Upper lobe of left lung (tissue), 6 donors: ENCODE measurements around the gene TMEM132C. TPM values are rescaled to one million over a fixed set of nuclear protein-coding genes. Genes with fewer than 3 reads are reported as not detected.

Experiments used
- ATAC-seq, 2 donors: fragments of 200-7000 bp; cut with Tn5 transposase; one replicate each; pipeline ENCODE4 v1.9.1; 2022; ENCODE audit warnings: mild to moderate bottlenecking in 2 of 2, moderate library complexity in 2 of 2; ENCODE audit not compliant: low FRiP score in 2 of 2
- DNase-seq, 2 donors: peaks; one replicate each; pipeline ENCODE4 v3.0.0-alpha.2; 2019 to 2020
- H3K27ac ChIP-seq, 4 donors: fragments of 200-600 bp; sonication (generic); one replicate each; pipeline ENCODE4 v1.5.1; 2016 to 2019
- H3K27me3 ChIP-seq, 4 donors: fragments of 200-600 bp; sonication (generic); one replicate each; pipeline ENCODE4 v1.5.1; 2017 to 2019
- H3K36me3 ChIP-seq, 4 donors: fragments of 200-600 bp; sonication (generic); one replicate each; pipeline ENCODE4 v1.5.1; 2016 to 2019
- H3K4me1 ChIP-seq, 4 donors: fragments of 200-600 bp; sonication (generic); one replicate each; pipeline ENCODE4 v1.5.1; 2018 to 2019
- H3K4me3 ChIP-seq, 4 donors: fragments of 200-600 bp; sonication (generic); one replicate each; pipeline ENCODE4 v1.5.1; 2017 to 2019; ENCODE audit warnings: mild to moderate bottlenecking in 2 of 4, moderate library complexity in 1 of 4
- H3K9me3 ChIP-seq, 4 donors: fragments of 200-600 bp; sonication (generic); one replicate each; pipeline ENCODE4 v1.5.1; 2018 to 2019
- EP300 ChIP-seq, 4 donors: sonication (generic); formaldehyde crosslinking; IDR thresholded peaks; one replicate each; pipeline ENCODE4 v1.5.1; 2017; ENCODE audit warnings: antibody characterized with exemption in 4 of 4, control low read depth in 2 of 4
- POLR2A ChIP-seq, 4 donors: fragments of 450-650 bp; IDR thresholded peaks; one replicate each; pipeline ENCODE4 v1.5.1; 2016 to 2017; ENCODE audit warnings: antibody characterized with exemption in 4 of 4, mild to moderate bottlenecking in 2 of 4
- POLR2AphosphoS5 ChIP-seq, 2 donors: sonication (generic); formaldehyde crosslinking; IDR thresholded peaks; one replicate each; pipeline ENCODE4 v1.5.1; 2017; ENCODE audit warnings: antibody characterized with exemption in 2 of 2
- WGBS, 2 donors: methylation state at CpG; one replicate each; pipeline ENCODE4 v1.1.5; 2017 to 2018; 5-methylcytosine and 5-hydroxymethylcytosine counted together
- total RNA-seq, 6 donors: library from RNA; depleted of rRNA in 4 of 6; stranded (reverse); fragments of >200 nt in 4 of 6; gene quantifications; one replicate each; pipeline versions ENCODE4 v1.1.0 to v1.2.1, GENCODE V29; 2016 to 2021
- TF ChIP-seq, protein P1 (sequence below), 6 experiments: fragments of 450-650 bp in 4 of 6; fragments of 200-600 bp in 2 of 6; sonication (generic) in 2 of 6; IDR thresholded peaks; one replicate each; pipeline ENCODE4 v1.5.1; 2016 to 2019; ENCODE audit warnings: antibody characterized with exemption in 6 of 6
- donor health status: DM: no; HTN: no; CAD: no; lungs with moderate emphysema.
- donor health status: DM: no; HTN: yes; CAD: no; lungs with severe emphysema.

TMEM132C gene
- total RNA-seq, 6 donors from 2014 or later: under 0.01 to 2.2 (median 1.1) TPM

DNA sequence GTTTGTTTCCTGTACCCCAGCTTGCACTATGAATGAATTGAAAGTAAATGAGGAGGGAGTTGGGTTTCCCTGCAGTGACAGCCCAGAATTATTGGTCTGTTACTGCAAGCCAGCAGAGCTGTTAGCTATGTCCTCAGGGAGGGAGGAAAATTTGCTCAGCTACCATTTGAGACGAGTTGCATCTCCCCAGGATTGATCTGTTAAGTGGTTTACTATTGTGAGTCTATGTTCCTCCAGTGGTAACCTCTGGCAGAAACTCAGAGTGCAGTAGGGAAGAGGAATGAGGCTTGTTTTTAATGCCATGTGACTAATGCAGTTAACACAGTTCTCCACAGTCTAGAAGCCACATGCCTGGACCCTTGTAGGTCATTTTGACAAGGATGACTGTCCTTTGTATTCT lies 382.9 kb downstream of the TMEM132C start:
- Histone ChIP-seq H3K9me3 (no peaks in the 10 kb centered on the region), H3K27me3 (no peaks in the 10 kb centered on the region), H3K4me1 (no peaks in the 10 kb centered on the region), H3K27ac (no peak overlapping the region), H3K36me3 (no peaks in the 10 kb centered on the region), H3K4me3 (no peak overlapping the region)
- ATAC-seq (no peak), DNase-seq (no peak)
- TF ChIP-seq, protein P1, sequence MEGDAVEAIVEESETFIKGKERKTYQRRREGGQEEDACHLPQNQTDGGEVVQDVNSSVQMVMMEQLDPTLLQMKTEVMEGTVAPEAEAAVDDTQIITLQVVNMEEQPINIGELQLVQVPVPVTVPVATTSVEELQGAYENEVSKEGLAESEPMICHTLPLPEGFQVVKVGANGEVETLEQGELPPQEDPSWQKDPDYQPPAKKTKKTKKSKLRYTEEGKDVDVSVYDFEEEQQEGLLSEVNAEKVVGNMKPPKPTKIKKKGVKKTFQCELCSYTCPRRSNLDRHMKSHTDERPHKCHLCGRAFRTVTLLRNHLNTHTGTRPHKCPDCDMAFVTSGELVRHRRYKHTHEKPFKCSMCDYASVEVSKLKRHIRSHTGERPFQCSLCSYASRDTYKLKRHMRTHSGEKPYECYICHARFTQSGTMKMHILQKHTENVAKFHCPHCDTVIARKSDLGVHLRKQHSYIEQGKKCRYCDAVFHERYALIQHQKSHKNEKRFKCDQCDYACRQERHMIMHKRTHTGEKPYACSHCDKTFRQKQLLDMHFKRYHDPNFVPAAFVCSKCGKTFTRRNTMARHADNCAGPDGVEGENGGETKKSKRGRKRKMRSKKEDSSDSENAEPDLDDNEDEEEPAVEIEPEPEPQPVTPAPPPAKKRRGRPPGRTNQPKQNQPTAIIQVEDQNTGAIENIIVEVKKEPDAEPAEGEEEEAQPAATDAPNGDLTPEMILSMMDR (IDR thresholded peaks at IDR 0.05): no peak
- TF ChIP-seq POLR2A (IDR thresholded peaks at IDR 0.05) (no peak), EP300 (IDR thresholded peaks at IDR 0.05) (no peak), POLR2AphosphoS5 (IDR thresholded peaks at IDR 0.05) (no peak)
- 13 to 22% methylated on average over 1 of the region's 1 CpG for WGBS, 2 donors

DNA sequence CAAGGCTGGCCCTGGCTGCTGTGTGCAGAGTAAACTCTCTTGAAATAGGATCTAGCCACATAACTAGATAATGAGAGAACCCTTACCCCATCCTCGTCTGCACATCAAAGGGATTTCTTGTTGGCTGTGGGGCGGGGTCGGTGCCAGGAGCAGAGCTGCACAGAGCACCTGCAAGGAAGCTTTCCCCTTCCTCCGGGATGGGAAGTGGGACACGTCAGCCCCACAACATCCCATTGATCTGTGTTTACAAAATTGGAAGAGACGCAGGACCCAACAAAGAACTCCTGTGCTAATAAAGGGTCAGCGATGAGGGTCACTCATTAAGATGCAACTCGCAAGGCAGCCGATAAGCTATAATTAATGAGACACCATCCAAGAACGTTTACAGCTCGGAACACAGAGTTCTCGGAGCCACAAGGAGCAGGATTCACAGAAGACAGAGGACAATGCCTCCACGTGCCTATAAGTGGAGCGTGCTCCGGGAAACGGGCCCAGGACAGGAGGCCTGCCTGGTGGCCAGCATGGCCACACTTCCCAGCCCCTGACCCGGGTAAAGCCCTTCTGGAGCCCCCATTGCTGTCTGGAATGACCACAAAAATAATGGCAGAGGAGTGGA lies 385.3 kb downstream of the TMEM132C start:
- H3K9me3 ChIP-seq: no peaks in the 10 kb centered on the region
- no peaks in the 10 kb centered on the region for H3K36me3 ChIP-seq
- H3K27ac ChIP-seq: no peak overlapping the region
- TF ChIP-seq EP300 (IDR thresholded peaks at IDR 0.05) (no peak), POLR2AphosphoS5 (IDR thresholded peaks at IDR 0.05) (no peak), POLR2A (IDR thresholded peaks at IDR 0.05) (no peak)
- TF ChIP-seq, protein P1 (IDR thresholded peaks at IDR 0.05): no peak
- no peaks in the 10 kb centered on the region for H3K4me1 ChIP-seq
- 61 to 71% methylated on average over 14 to 17 of the region's 17 CpGs for WGBS, 2 donors
- peak in 1 of 2 donors; percentile 33 for DNase-seq
- no peaks in the 10 kb centered on the region for H3K27me3 ChIP-seq
- ATAC-seq: no peak
- H3K4me3 ChIP-seq: no peak overlapping the region

DNA sequence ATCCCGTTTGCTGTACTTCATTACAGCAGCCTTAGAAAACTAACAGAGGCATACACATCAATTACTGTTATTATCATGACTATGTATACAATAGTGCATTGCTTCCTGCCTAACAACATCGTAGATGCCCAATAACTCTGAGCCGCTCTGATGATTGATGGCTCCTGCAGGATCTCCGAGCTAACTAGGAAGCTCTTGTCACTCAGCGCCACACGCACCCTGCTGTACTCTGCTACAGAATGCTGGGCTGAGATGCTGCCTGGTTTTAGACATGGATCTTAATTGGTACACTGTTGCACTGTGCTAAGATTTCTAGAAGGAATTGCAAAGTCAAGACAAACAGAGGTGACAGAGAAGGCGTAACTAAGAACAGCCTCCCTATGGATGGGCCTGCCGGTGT lies 387.5 kb downstream of the TMEM132C start:
- WGBS, 2 donors: 56 to 58% methylated on average over 8 of the region's 8 CpGs

DNA sequence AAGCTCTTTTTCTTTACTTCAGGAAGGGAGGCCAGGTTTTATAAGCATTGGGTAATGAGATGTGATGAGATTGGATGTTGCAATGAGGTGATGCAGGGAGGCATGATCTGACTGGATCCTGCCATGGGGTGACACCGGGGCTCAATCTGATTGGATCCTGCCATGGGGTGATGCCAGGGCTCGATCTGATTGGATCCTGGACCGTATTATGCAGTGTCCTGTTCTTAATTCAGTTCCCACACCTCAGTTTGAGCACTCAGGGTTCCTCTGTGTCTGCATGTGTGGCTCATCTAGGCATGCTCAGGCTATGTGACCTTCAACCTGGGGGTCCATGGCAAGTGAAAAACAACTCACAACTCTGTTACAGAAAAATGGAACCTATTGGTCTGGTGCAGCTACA lies 390.4 kb downstream of the TMEM132C start:
- Histone ChIP-seq H3K4me3 (no peak overlapping the region), H3K27ac (no peak overlapping the region), H3K27me3 (no peaks in the 10 kb centered on the region), H3K4me1 (peaks cover 0 to 4% (median 0%) of the 10 kb centered on the region in 4 donors), H3K36me3 (no peaks in the 10 kb centered on the region), H3K9me3 (no peaks in the 10 kb centered on the region)
- WGBS, 2 donors: 59 to 88% methylated on average over 3 of the region's 3 CpGs
- DNase-seq (no peak), ATAC-seq (no peak)
- TF ChIP-seq EP300 (IDR thresholded peaks at IDR 0.05) (no peak), POLR2A (IDR thresholded peaks at IDR 0.05) (no peak), POLR2AphosphoS5 (IDR thresholded peaks at IDR 0.05) (no peak)
- TF ChIP-seq, protein P1 (IDR thresholded peaks at IDR 0.05): no peak

More for the DNA sequence above, 387.5 kb downstream of the TMEM132C start:
- no peaks in the 10 kb centered on the region for H3K36me3 ChIP-seq
- TF ChIP-seq POLR2A (IDR thresholded peaks at IDR 0.05) (no peak), EP300 (IDR thresholded peaks at IDR 0.05) (no peak), POLR2AphosphoS5 (IDR thresholded peaks at IDR 0.05) (no peak)
- TF ChIP-seq, protein P1 (IDR thresholded peaks at IDR 0.05): no peak
- DNase-seq (no peak), ATAC-seq (no peak)
- no peaks in the 10 kb centered on the region for H3K4me1 ChIP-seq
- H3K27ac ChIP-seq: no peak overlapping the region
- H3K27me3 ChIP-seq: no peaks in the 10 kb centered on the region
- H3K4me3 ChIP-seq: no peak overlapping the region
- H3K9me3 ChIP-seq: no peaks in the 10 kb centered on the region
